Measurements from ENCODE around the gene DISC1.
"Not testable (repeated sequence)": the region's sequence is repeated elsewhere in the genome, so short reads cannot be mapped to it uniquely, and the experiment has no call there.

DISC1 gene

DNA sequence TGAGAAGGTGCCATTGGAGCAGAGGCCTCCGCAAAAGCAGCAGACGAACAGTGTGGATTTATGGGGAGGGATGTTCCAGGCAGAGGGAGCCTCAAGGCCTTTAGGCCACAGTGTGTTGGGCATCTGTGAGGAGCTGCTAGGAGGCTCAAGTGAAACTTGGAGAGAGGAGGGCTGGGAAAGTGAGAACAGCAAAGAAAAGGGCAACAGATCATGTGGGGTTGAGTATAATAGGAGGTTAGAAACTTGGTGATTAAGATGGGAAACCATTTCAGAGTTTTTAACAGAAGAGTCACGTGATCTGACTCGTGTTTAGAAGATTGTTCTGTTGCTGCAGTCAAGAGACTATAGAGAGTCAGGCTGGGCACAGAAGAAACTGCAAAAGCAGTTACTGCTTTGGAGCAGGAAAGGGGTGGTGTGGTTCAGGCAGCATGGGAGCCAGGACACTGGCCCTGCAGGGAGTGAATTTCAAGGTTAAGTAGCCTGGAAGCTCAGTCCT is 277.0 kb downstream of the DISC1 start:
- no peak for DNase-seq

DNA sequence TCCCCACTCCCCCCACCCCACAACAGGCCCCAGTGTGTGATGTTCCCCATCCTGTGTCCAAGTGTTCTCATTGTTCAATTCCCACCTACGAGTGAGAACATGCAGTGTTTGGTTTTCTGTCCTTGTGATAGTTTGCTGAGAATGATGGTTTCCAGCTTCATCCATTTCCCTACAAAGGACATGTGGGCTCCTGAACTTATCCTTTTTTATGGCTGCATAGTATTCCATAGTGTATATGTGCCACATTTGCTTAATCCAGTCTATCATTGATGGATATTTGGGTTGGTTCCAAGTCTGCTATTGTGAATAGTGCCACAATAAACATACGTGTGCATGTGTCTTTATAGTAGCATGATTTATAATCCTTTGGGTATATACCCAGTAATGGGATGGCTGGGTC is 280.7 kb downstream of the DISC1 start:
- not testable (repeated sequence) for DNase-seq

DNA sequence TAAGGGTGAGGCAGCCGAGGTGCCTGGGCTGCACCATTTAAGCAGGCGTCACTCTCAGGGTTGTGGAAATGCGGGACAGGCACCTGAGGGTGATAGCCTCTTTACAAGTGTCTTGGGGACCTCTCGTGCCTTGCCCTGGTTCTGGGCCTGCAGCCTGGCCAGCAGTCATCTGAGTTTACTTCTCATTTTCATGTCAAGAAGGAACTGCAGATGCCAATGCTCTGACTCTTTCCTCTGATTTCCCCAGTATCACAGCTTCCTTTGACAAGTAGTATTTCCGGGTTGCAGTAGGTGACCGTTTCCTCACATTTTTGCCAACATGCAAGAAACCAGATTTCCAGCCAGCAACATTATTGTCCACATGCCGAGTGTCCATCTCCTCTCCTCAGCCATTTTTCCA is 286.9 kb downstream of the DISC1 start:
- DNase-seq = no peak

DNA sequence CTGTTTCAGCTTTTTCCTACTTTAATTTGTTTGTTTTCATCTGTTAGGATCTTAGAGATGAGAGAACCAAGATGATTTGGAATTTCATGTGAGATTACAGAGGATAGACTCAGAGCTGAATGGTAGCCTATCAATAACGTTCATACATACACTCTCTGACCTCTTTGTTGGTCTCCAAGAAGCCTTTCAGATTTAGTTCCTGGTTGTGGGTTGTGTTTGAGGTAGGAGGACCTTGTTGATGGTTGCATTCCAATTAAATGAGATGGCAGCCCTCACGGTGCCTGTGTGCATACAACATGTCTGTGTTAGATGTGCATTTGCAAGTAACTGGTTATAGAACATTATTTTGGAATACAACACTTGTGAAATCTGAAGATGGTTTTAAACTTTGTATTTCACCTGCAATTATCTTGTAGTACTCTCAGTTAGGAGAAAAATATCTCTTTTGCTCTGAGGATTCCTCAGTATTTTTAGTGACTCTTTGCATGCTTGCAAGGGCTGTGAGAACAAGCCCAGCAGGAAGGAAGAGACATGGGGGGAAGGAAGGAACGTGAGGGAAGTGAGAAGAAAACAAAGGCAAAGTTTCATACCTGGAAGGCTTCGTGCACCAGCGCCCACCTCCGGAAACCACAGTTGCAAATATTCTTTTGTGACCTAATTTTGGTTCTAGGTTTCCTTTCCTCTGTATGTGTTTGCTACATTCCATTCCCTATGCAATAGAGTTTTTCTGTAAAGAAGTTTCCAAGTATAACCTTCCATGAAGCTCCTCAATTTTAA is 291.8 kb downstream of the DISC1 start:
- no peak for DNase-seq

DNA sequence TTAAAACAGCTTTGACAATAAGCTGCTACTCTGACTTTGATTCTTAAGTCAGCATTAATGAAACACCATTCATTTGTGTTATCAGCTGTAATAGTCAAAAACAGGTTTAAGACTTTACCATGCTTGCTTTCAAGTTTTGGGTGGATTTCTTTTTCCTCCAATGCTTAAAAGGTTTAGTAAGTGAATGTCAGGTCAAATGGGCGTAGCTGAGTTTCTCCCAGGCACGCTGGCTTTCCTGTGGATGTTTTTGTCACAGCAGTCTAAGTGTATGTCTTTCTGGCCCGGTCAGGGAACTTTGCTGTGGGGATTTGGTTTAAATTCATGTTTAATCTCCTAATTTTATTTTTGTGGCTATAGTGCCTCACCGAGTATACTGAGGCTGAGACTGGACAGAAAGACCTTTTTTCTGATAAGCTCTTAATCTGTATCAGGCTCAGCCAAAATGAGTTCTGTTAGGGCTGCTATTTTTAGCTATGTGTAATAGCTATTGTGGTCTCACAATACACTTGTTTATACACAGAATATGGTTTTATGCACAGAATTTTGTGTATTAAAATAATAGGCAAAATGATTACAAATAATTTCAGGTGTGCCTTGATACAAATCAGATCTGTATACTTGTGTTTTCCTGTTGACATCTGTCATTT is 292.8 kb downstream of the DISC1 start:
- DNase-seq = no peak

DNA sequence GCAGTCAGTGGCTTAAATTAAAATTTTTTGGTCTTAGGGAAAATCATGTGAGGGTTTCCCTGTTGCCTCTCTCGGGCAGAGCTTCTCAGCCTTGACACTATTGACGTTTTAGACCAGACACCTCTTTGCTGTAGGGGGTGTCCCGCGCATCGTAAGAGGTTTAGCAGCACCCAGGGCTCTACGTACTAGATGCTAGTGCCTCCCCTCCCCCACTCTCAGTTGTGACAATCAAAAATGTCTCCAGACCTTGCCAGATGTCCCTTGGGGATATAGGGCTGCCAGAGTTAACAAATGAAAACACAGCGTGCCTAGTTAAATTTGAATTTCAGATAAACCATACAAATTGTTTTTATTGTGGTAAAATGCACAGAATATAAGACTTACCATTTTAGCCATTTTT is 293.3 kb downstream of the DISC1 start:
- no peak for DNase-seq

DNA sequence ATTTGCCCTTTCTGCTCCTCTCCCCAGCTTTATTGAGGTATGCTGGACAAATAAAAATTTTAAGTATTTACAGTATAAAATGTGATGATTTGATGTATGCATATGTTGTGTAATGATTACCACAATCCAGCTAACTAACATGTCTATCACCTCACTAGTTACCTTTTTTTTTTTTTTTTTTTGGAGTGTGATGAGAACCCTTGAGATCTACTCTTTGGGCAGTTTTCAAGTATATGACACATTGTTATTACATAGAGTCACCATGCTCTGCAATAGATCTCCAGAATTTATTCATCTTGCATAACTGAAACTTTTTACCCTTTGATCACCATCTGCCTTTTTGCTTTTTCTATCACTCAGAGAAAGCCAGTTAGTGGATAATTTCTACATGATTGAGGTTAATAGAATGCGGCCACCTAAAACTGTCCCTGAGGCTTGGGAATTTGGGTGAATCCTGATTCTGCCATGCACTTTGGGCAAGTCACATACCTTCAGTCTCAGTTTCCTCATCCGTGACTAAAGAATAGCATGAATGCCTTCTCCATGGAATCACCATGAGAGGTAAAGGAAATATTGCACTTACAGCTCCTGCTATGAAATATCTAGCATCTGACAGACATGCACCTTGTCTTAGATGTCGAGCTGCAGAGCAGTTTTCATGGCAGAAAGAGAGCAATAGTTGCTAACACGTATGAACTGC is 295.2 kb downstream of the DISC1 start:
- no peak for DNase-seq

DNA sequence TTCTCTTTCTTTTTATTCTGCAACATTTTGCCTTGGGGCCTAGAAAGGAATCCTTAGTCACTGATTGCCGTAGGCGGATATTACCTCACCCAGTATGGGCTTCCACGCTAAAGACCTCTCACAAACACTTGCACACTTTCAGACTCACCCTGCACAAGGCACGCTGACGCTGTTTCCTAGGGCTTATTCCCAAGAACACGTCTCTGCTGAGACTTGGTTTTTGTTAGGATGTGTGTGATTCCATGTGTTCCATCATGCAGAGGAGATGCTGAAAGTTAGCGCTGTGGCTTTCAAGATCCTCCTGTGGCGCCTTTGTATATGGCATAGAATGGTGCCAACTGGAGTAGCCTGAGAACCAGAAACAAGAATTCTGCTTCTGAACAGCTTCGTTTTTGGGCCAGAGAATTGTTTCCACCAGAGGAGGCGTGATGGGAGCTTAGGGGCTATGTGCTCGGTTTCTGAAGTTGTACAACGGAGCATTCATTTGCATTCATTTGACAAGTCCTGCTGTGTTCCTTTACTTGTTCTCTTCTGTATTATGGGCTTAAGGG is 297.0 kb downstream of the DISC1 start:
- no peak for DNase-seq

DNA sequence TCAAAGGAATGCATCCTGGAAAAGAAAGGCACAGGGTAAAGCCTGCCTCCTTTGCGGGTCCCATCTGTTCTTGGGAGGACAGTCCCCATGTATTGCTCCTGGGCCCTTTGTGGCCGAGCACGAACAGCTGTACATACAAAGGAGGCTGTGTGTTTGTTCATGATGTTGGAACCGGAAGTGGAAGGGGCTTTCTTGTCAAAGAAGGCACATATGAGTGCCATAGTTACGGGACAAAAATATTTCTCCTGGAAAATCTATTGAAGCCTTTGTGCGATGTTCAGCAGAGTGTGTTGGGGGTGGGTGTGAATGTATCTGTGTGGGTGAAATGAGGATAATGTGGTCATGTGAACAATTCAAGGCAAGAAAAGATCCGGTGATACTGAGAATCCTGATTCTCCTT is 297.6 kb downstream of the DISC1 start:
- no peak for DNase-seq

DNA sequence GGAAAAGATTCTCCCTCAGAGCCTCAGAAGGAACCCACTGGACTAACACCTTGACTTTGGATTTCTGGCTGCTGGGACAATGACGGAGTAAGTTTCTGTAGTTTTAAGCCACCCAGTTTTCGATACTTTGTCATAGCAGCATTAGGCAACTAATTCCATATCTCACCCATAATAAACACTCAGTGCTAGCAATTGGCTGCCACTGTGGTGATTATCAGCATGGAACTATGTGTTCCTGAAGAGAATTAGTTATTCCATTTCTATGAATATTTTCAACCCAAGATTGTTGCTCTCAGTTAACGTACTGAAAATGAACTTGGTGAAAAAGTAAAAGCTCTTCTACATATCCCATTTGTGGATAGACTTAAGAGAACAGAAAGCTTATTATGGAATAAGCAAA is 299.3 kb downstream of the DISC1 start:
- no peak for DNase-seq

DNA sequence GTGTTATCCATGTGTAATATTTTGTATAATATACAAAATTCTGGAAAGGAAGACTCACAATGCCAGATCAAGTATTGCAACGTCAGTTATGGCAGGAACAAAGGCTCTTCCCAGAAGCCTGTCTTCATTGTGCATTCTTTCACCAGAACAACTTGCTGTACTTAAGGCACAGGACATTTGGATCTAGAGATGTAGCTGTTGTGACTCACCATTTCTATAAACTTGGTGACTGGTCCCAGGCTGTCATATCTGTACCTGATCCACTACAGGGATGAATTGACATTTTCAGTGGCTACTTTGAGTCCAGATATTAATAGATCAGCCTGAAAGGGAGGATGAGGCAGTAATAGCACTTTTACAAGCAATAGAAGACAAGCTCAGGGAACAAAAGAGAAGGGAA is 299.8 kb downstream of the DISC1 start:
- DNase-seq = no peak

DNA sequence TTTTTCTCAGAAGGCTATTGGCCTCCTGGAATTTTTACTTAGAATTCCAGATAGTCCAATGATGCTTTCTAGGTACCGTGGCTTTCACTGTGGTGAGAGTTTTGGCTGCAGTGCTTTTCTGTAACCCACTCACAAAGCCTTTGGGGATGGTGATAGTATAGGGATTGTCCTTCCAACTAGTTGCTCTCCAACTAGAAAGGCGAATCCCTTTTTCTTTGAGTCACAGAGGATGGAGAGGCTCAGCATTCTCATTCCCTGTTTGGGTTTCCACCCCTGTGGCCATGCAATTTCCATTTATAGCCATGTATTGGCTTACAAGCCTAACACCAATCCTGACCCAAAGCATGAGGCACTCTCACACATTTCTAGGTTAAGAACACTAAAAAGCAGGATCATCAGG is 300.3 kb downstream of the DISC1 start:
- DNase-seq = no peak

DNA sequence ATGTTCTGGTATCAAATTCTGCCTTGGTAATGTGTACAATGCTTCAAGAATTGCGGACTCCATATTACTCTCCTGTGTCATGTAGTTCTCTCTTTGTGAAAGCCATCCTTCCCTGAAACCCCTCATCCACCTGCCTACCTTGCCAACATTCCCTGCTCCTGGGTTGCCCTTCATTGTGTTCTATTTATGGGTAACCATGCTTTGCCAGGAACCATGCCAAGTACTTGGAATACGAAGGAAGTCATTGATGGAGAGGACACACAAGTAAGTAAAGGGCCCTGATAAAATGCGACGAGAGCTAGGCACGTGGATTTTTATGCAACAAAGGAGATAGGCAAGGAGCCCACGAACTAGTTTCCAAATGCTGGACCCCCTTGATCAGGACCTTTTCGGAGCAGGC is 300.8 kb downstream of the DISC1 start:
- DNase-seq = no peak

DNA sequence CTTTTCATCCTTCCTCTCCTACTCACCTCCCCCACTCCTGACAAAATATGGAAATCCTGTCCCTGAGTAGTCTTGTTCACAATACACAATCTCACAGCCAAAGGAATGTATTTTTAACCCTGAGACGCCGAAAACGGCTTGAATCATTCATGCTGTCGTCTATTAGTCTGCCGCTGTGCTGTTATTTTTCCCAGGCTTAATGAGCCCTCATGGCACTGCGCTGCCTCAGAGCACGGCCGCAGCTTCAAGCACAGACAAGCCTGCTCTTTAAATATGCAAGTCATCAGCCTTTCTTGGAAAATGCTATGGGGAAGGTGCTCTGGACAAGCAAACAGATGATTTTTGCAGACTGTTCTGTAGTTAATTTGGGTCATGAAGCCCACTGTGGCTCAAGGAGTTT is 302.7 kb downstream of the DISC1 start:
- no peak for DNase-seq

DNA sequence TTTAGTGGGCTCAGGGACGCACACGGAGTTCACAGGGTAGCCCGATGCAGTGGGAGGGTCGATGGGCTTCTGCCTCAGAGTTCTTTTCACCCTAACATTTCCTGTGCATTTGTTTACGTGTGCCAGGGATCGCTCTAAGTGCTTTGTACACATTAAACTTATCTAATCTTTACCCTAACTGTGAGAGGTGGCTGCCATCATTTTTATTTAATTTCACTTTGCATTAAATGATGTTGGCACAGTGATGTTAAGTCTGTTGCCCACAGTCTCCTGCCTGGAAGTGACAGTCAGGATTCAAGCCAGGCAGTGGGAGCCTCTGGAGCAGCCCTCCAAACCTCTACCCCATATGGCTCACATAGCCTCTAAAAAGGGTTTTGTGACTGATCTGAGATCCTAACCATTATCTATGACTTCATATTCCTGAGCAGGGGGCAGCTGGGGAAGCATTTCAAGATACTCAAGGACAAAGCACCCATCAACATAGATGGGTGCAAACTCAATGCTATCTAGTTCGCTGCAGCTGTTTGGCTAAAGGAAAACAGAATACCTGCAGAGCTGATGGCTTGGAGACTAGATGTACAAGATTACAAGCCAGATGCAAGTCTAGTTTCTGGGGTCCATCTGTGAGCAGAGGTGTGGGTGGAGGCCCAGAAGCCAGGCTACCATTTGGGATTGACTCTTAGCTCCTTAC is 303.8 kb downstream of the DISC1 start:
- no peak for DNase-seq

DNA sequence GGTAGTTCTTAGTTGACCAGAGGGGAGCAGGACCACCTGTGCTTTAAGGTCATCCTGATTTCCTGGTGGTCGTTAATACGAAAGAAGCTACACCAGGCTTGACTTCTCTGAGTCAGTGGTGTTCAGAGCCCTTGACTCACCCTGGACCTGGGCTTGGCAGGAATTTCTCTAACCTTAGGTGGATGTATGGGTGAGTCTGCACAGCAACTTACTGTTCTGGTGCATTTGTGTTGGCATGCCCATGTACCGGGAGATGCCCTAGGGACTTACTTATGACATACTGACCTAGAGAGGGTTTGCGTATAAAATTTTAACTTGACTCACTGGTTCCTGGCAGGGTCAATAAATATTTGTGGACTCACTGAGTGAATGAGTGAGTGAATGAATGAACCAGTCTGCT is 304.6 kb downstream of the DISC1 start:
- no peak for DNase-seq

DNA sequence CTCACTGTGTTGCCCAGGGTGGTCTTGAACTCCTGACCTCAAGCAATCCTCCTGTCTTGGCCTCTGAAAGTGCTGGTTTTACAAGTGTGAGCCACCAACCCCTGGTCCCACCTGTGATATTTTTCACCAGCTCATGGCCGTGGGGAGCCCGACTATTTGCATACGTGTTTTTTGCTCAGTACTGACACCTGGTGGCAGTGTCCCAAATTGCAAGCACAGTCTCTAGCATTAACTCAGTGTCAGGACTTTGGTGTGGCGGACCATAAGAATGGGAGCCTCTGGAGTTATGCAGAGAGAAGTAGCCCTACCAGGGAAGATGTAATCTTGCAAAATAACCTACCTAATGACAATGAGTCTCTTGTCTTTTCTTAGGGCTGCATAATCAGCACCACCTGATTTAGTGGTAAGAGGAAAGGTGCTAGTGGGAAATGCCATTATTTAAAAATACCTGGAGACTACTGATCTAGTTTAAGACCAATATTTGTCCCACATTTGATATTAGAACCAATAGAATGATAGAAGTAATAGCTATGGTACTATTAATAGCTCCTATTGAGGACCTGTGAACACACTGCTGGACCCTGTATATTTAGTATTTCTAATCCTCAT is 305.4 kb downstream of the DISC1 start:
- DNase-seq = no peak

DNA sequence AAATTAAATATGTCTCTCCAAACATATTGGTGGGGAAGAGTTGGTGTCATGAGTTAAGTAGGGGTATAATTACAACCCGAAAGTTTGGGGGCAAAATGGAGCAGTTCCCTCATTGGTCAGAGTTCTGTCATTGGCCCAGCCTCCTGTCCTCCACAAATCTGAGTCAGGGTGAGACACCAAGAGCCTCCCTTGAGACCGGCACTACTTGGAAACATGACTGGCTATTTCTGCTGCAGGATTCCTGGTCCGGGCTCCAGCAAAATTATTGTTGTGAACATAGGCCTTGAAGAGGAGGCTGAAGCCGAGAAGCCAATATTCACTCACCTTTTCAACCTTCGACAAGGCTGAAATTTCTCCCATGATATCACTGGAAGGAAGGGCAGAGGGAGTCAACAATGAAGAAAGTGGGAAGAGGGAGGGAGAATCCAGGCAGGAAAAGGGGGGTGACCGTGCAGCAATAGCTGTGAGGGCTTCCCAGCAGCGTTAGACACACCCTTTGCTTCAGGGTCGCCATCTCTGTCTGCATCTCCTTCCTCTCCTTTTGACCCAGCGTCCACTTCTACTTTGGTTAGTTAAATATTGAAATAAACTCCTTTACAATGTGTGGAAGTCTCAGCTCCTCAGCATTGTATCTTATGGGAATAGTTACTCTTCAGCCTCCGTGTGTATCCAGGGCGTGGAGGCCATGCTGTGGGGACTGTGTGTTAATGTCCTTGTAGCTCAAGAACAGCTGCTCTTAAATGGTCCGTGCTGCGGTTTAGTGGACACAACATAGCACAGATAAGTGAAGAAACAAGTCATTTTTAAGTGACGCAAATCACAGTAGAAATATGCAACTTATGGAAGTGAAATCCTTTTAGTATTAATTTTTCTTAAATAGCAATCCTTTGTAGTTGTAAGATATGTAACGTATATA is 307.4 kb downstream of the DISC1 start:
- DNase-seq = no peak

DNA sequence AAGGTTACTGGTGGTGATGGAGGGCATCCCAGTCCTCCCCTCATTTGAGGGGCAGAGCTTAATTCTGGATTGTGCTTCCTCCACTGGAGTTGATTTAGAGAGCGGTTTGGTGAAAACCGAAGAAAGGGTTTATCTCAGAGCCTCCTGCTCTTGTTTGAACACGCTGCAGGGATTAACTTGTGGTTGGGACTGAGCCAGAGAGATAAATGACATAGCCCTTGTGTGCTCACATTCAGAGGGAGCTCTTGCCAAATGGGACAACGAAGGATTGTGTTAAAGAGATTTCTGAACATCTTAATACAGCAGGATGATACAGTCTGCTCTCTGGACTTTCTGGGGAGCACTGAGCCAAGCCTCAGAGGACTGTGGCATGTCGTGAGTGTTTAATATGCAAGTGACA is 308.2 kb downstream of the DISC1 start:
- no peak for DNase-seq

DNA sequence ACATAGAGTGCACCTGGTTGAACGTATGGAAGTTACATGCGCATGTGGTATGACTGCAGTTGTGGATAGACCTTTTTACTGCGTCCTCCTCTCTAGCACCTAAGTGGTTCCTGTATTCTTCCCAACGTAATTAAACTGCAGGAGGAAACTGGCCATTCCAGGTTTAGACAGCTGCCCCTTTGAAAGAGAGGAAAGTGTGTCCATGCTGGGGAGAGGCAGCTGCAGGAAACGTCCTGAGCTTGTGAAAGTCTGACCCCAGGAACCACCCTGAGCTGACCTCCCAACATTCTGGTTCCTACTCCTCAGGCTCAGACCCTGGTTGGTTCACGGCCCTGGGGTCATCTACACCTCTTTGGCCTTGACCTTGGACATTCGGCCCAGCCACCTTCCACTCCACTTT is 309.3 kb downstream of the DISC1 start:
- no peak for DNase-seq

DNA sequence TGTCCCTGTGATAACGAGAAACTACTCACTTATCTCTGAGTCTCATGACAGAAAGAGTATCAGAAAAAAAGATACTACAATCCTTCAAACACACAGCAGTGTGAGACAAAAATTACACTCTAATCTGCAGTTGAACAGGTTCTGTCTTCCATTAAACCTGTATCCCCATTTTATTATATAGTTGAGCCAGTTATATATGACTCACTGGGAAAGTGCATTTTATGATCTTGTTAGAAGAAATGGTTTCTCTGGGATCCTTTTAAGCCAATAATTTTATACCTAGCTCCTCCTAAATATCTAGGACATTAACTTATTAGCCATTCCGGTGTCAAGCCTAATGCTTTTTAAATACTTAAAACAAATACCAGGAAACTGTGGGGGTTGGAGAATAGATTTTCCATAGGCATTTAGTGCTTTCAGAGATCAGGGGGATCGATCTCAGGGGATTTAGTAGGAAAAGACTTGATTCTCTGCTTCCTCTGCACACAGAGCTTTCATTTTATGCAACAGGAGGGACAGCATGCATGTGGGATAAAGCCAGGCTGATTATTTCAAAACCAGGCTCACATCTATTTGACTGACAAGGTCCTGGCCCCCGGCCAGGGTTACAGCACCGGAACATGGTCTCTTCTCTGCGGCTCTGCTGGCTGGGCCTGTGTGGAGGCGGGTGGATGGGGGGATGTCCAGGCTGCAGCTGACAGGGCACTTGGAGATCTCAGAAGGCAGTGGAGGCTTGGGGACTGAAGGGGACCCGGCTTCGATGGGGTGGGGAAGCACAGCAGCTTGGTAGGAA is 310.6 kb downstream of the DISC1 start:
- no peak for DNase-seq

Data from NCI-H1048 (cell line).